Tibial nerve (tissue), 3 donors: ENCODE data around the gene XPNPEP2.
"Not testable (repeated sequence)": the region's sequence is repeated elsewhere in the genome, so short reads cannot be mapped to it uniquely, and the experiment has no call there.

Experiments
- CTCF ChIP-seq, 5 experiments: fragments of 200-600 bp in 3 of 5; fragments of 450-650 bp in 2 of 5; sonication (generic) in 3 of 5; IDR thresholded peaks; one replicate each; pipeline ENCODE4 v1.5.1; 2016 to 2019; ENCODE audit warnings: antibody characterized with exemption in 5 of 5, mild to moderate bottlenecking in 3 of 5, moderate library complexity in 2 of 5
- POLR2A ChIP-seq, 2 donors: fragments of 450-650 bp; IDR thresholded peaks; one replicate each; pipeline ENCODE4 v1.6.1; 2017; ENCODE audit warnings: antibody characterized with exemption in 2 of 2, mild to moderate bottlenecking in 2 of 2, moderate library complexity in 2 of 2

- not testable (repeated sequence) for TF ChIP-seq CTCF, POLR2A (IDR thresholded peaks at IDR 0.05)
Measured at GRCh38 chrX:129742759-129743152, 4.0 kb downstream of the XPNPEP2 start.
